ENCODE results near the gene LDLR.
"Not testable (repeated sequence)": the region's sequence is repeated elsewhere in the genome, so short reads cannot be mapped to it uniquely, and the experiment has no call there.

The LDLR gene

DNA sequence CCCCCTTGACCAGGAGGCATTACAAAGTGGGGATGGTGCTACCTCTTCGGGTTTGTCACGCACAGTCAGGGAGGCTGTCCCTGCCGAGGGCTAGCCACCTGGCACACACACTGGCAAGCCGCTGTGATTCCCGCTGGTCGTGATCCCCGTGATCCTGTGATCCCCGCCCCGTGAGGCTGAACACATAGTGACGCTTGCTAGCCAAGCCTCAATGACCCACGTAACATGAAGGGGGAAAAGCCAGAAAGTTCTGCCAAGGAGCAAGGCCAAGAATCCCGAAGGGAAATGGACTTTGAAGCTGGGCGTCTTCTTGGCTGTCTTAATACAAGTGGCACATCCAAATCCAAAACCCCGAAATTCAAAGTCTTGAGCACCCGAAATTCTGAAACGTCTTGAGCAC lies 13.7 kb downstream of the LDLR start:
- Mint-ChIP-seq H3K36me3 (no peaks in the 10 kb centered on the region), H3K27me3 (peaks cover 2% of the 10 kb centered on the region), H3K4me3 (no peak overlapping the region), H3K27ac (no peak overlapping the region), H3K9me3 (peaks cover 4% of the 10 kb centered on the region), H3K4me1 (no peaks in the 10 kb centered on the region)
- DNase-seq (ENCODE audit: low spot score in 2 of 2) (no peak), ATAC-seq (ENCODE audit: low read depth) (no peak)

DNA sequence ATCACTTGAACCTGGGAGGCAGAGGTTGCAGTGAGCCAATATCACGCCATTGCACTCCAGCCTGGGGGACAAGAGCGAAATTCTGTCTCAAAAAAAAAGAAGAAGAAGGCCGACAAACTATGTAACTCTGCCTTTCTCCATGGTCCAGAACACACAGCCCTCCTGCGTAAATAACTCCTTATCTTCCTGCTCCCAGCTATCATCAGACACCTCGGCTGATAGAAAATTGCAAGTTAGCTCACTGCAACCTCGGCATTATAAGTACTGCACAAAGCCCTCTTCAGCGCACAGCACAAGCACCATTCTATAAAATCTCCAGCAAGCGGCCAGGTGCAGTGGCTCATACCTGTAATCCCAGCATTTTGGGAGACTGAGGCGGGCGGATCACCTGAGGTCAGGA lies 14.4 kb downstream of the LDLR start:
- H3K9me3 Mint-ChIP-seq; DNase-seq (ENCODE audit: low spot score in 2 of 2); H3K27ac Mint-ChIP-seq; ATAC-seq (ENCODE audit: low read depth); H3K36me3 Mint-ChIP-seq; H3K4me3 Mint-ChIP-seq; H3K27me3 Mint-ChIP-seq; H3K4me1 Mint-ChIP-seq: not testable (repeated sequence)

DNA sequence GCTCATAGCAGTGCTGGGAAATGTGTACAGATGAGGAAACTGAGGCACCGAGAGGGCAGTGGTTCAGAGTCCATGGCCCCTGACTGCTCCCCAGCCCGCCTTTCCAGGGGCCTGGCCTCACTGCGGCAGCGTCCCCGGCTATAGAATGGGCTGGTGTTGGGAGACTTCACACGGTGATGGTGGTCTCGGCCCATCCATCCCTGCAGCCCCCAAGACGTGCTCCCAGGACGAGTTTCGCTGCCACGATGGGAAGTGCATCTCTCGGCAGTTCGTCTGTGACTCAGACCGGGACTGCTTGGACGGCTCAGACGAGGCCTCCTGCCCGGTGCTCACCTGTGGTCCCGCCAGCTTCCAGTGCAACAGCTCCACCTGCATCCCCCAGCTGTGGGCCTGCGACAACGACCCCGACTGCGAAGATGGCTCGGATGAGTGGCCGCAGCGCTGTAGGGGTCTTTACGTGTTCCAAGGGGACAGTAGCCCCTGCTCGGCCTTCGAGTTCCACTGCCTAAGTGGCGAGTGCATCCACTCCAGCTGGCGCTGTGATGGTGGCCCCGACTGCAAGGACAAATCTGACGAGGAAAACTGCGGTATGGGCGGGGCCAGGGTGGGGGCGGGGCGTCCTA lies 15.9 kb downstream of the LDLR start:
- peaks cover under 1% of the 10 kb centered on the region for H3K27me3 Mint-ChIP-seq
- H3K27ac Mint-ChIP-seq: no peak overlapping the region
- no peak overlapping the region for H3K4me3 Mint-ChIP-seq
- ATAC-seq (ENCODE audit: low read depth): no peak
- H3K4me1 Mint-ChIP-seq: no peaks in the 10 kb centered on the region
- DNase-seq (ENCODE audit: low spot score in 2 of 2): no peak
- peaks cover under 1% of the 10 kb centered on the region for H3K9me3 Mint-ChIP-seq
- no peaks in the 10 kb centered on the region for H3K36me3 Mint-ChIP-seq

DNA sequence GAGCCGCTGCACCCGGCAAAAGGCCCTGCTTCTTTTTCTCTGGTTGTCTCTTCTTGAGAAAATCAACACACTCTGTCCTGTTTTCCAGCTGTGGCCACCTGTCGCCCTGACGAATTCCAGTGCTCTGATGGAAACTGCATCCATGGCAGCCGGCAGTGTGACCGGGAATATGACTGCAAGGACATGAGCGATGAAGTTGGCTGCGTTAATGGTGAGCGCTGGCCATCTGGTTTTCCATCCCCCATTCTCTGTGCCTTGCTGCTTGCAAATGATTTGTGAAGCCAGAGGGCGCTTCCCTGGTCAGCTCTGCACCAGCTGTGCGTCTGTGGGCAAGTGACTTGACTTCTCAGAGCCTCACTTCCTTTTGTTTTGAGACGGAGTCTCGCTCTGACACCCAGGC lies 17.2 kb downstream of the LDLR start:
- no peaks in the 10 kb centered on the region for H3K36me3 Mint-ChIP-seq
- DNase-seq (ENCODE audit: low spot score in 2 of 2) (no peak), ATAC-seq (ENCODE audit: low read depth) (no peak)
- H3K27ac Mint-ChIP-seq: no peak overlapping the region
- no peaks in the 10 kb centered on the region for H3K4me1 Mint-ChIP-seq
- H3K4me3 Mint-ChIP-seq: no peak overlapping the region
- H3K9me3 Mint-ChIP-seq: no peaks in the 10 kb centered on the region
- H3K27me3 Mint-ChIP-seq: no peaks in the 10 kb centered on the region

DNA sequence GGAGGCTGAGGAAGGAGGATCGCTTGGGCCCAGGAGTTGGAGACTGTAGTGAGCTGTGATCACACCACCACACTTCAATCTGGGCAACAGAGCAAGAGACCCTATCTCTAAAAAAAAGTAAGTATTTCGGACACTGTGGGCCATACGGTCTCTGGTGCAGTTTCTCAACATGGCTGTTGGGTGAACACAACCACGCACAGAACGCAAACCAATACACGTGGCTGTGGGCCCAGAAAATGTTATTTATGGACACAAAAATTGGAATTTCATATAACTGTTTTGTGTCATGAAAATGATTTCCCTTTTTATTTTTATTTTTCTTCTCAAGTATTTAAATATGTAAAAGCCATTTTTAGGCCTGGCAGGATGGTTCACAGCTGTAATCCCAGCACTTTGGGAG lies 19.5 kb downstream of the LDLR start:
- no peak for ATAC-seq (ENCODE audit: low read depth)
- Mint-ChIP-seq H3K4me1 (no peaks in the 10 kb centered on the region), H3K36me3 (no peaks in the 10 kb centered on the region), H3K9me3 (no peaks in the 10 kb centered on the region), H3K27ac (no peak overlapping the region), H3K27me3 (no peaks in the 10 kb centered on the region), H3K4me3 (no peak overlapping the region)
- DNase-seq (ENCODE audit: low spot score in 2 of 2): no peak

DNA sequence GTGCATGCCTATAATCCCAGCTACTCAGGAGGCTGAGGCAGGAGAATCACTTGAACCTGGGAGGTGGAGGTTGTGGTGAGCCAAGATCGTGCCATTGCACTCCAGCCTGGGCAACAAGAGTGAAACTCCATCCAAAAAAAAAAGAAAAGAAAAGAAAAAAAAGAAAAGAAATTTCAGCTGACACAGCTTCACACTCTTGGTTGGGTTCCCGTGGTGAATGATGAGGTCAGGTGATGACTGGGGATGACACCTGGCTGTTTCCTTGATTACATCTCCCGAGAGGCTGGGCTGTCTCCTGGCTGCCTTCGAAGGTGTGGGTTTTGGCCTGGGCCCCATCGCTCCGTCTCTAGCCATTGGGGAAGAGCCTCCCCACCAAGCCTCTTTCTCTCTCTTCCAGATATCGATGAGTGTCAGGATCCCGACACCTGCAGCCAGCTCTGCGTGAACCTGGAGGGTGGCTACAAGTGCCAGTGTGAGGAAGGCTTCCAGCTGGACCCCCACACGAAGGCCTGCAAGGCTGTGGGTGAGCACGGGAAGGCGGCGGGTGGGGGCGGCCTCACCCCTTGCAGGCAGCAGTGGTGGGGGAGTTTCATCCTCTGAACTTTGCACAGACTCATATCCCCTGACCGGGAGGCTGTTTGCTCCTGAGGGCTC lies 22.0 kb downstream of the LDLR start:
- H3K4me1 Mint-ChIP-seq: no peaks in the 10 kb centered on the region
- H3K4me3 Mint-ChIP-seq: no peak overlapping the region
- ATAC-seq (ENCODE audit: low read depth) (no peak), DNase-seq (ENCODE audit: low spot score in 2 of 2) (no peak)
- H3K27me3 Mint-ChIP-seq: no peaks in the 10 kb centered on the region
- no peaks in the 10 kb centered on the region for H3K36me3 Mint-ChIP-seq
- H3K27ac Mint-ChIP-seq: no peak overlapping the region
- H3K9me3 Mint-ChIP-seq: no peaks in the 10 kb centered on the region

DNA sequence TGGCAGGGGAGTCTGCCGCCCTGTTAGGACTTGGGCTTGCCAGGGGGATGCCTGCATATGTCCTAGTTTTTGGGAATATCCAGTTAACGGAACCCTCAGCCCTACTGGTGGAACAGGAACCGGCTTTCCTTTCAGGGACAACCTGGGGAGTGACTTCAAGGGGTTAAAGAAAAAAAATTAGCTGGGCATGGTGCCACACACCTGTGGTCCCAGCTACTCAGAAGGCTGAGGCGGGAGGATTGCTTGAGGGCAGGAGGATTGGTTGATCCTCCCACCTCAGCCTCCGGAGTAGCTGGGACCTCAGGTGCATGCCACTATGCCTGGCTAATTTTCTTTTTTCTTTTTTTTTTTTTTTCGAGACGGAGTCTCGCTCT lies 22.5 kb downstream of the LDLR start:
- no peaks in the 10 kb centered on the region for H3K36me3 Mint-ChIP-seq
- DNase-seq (ENCODE audit: low spot score in 2 of 2): no peak
- no peak overlapping the region for H3K4me3 Mint-ChIP-seq
- H3K27ac Mint-ChIP-seq: no peak overlapping the region
- no peaks in the 10 kb centered on the region for H3K9me3 Mint-ChIP-seq
- no peaks in the 10 kb centered on the region for H3K4me1 Mint-ChIP-seq
- no peaks in the 10 kb centered on the region for H3K27me3 Mint-ChIP-seq
- no peak for ATAC-seq (ENCODE audit: low read depth)

DNA sequence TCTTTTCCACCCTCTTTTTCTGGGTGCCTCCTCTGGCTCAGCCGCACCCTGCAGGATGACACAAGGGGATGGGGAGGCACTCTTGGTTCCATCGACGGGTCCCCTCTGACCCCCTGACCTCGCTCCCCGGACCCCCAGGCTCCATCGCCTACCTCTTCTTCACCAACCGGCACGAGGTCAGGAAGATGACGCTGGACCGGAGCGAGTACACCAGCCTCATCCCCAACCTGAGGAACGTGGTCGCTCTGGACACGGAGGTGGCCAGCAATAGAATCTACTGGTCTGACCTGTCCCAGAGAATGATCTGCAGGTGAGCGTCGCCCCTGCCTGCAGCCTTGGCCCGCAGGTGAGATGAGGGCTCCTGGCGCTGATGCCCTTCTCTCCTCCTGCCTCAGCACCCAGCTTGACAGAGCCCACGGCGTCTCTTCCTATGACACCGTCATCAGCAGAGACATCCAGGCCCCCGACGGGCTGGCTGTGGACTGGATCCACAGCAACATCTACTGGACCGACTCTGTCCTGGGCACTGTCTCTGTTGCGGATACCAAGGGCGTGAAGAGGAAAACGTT lies 24.0 kb downstream of the LDLR start:
- H3K4me1 Mint-ChIP-seq: no peaks in the 10 kb centered on the region
- H3K27me3 Mint-ChIP-seq: no peaks in the 10 kb centered on the region
- DNase-seq (ENCODE audit: low spot score in 2 of 2) (no peak), ATAC-seq (ENCODE audit: low read depth) (no peak)
- H3K36me3 Mint-ChIP-seq: no peaks in the 10 kb centered on the region
- H3K27ac Mint-ChIP-seq: no peak overlapping the region
- H3K4me3 Mint-ChIP-seq: no peak overlapping the region
- no peaks in the 10 kb centered on the region for H3K9me3 Mint-ChIP-seq

DNA sequence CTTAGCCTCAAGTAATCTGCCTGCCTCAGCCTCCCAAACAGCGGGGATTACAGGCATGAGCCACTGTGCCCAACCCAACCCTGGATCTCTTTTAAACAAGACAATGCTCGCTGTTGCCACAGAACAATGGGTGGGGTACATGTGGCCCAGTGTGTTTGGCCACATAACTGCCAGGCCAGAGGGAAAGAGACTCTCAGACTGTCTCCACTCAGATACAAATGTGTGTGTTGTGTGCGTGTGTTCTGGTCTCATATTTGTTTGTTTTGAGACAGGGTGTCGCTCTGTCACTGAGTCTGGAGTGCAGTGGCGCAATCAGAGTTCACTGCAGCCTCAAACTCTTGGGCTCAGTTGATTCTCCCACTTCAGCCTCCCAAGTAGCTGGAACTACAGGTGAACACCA lies 25.8 kb downstream of the LDLR start:
- H3K9me3 Mint-ChIP-seq: no peaks in the 10 kb centered on the region
- H3K4me3 Mint-ChIP-seq: no peak overlapping the region
- H3K36me3 Mint-ChIP-seq: no peaks in the 10 kb centered on the region
- H3K27me3 Mint-ChIP-seq: no peaks in the 10 kb centered on the region
- no peak overlapping the region for H3K27ac Mint-ChIP-seq
- no peaks in the 10 kb centered on the region for H3K4me1 Mint-ChIP-seq
- no peak for DNase-seq (ENCODE audit: low spot score in 2 of 2)
- no peak for ATAC-seq (ENCODE audit: low read depth)

DNA sequence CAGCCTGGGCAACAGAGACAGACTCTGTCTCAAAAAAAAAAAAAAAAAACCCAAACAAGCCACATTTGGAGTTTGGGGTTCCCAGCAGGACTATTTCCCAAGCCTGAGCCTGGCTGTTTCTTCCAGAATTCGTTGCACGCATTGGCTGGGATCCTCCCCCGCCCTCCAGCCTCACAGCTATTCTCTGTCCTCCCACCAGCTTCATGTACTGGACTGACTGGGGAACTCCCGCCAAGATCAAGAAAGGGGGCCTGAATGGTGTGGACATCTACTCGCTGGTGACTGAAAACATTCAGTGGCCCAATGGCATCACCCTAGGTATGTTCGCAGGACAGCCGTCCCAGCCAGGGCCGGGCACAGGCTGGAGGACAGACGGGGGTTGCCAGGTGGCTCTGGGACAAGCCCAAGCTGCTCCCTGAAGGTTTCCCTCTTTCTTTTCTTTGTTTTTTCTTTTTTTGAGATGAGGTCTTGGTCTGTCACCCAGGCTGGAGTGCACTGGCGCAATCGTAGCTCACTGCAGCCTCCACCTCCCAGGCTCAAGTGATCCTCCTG lies 26.7 kb downstream of the LDLR start:
- Mint-ChIP-seq H3K4me3 (no peak overlapping the region), H3K27ac (no peak overlapping the region), H3K4me1 (no peaks in the 10 kb centered on the region), H3K9me3 (no peaks in the 10 kb centered on the region), H3K27me3 (no peaks in the 10 kb centered on the region), H3K36me3 (no peaks in the 10 kb centered on the region)
- DNase-seq (ENCODE audit: low spot score in 2 of 2) (no peak), ATAC-seq (ENCODE audit: low read depth) (no peak)

DNA sequence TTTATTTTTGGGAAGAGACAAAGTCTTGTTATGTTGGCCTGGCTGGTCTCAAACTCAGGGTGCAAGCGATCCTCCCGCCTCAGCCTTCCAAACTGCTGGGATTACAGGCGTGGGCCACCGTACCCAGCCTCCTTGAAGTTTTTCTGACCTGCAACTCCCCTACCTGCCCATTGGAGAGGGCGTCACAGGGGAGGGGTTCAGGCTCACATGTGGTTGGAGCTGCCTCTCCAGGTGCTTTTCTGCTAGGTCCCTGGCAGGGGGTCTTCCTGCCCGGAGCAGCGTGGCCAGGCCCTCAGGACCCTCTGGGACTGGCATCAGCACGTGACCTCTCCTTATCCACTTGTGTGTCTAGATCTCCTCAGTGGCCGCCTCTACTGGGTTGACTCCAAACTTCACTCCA lies 27.2 kb downstream of the LDLR start:
- Mint-ChIP-seq H3K36me3 (no peaks in the 10 kb centered on the region), H3K9me3 (no peaks in the 10 kb centered on the region), H3K4me1 (no peaks in the 10 kb centered on the region), H3K27ac (no peak overlapping the region), H3K4me3 (no peak overlapping the region), H3K27me3 (no peaks in the 10 kb centered on the region)
- no peak for ATAC-seq (ENCODE audit: low read depth)
- no peak for DNase-seq (ENCODE audit: low spot score in 2 of 2)

DNA sequence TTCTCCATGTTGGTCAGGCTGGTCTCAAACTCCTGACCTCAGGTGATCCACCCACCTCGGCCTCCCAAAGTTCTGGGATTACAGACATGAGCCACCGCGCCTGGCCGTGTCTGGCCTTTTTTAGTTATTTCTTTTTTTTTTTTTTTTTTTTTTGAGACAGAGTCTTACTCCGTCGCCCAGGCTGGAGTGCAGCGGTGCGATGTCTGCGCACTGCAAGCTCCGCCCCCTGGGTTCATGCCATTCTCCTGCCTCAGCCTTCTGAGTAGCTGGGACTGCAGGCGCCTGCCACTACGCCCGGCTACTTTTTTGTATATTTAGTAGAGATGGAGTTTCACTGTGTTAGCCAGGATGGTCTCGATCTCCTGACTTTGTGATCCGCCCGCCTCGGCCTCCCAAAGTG lies 32.7 kb downstream of the LDLR start:
- not testable (repeated sequence) for DNase-seq (ENCODE audit: low spot score in 2 of 2); H3K4me3 Mint-ChIP-seq; ATAC-seq (ENCODE audit: low read depth); H3K27me3 Mint-ChIP-seq; H3K9me3 Mint-ChIP-seq; H3K4me1 Mint-ChIP-seq; H3K27ac Mint-ChIP-seq; H3K36me3 Mint-ChIP-seq

DNA sequence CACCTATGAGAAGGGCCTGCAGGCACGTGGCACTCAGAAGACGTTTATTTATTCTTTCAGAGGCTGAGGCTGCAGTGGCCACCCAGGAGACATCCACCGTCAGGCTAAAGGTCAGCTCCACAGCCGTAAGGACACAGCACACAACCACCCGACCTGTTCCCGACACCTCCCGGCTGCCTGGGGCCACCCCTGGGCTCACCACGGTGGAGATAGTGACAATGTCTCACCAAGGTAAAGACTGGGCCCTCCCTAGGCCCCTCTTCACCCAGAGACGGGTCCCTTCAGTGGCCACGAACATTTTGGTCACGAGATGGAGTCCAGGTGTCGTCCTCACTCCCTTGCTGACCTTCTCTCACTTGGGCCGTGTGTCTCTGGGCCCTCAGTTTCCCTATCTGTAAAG lies 33.9 kb downstream of the LDLR start:
- H3K27ac Mint-ChIP-seq: no peak overlapping the region
- H3K4me3 Mint-ChIP-seq: no peak overlapping the region
- ATAC-seq (ENCODE audit: low read depth): no peak
- DNase-seq (ENCODE audit: low spot score in 2 of 2): no peak
- peaks cover 1% of the 10 kb centered on the region for H3K27me3 Mint-ChIP-seq
- no peaks in the 10 kb centered on the region for H3K36me3 Mint-ChIP-seq
- H3K9me3 Mint-ChIP-seq: no peaks in the 10 kb centered on the region
- no peaks in the 10 kb centered on the region for H3K4me1 Mint-ChIP-seq

DNA sequence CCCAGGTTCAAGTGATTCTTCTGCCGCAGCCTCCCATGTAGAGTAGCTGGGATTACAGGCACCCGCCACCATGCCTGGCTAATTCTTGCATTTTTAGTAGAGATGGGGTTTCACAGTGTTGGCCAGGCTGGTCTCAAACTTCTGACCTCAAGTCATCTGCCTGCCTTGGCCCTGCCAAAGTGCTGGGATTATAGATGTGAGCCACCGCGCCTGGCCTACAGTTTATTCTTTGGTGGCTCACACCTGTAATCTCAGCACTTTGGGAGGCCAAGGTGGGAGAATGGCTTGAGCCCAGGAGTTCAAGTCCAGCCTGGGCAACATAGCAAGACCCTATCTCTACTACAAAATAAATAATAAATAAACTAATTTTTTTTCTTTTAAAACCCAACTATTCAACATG lies 34.9 kb downstream of the LDLR start:
- H3K27ac Mint-ChIP-seq; H3K36me3 Mint-ChIP-seq; DNase-seq (ENCODE audit: low spot score in 2 of 2); ATAC-seq (ENCODE audit: low read depth); H3K4me1 Mint-ChIP-seq; H3K4me3 Mint-ChIP-seq; H3K9me3 Mint-ChIP-seq; H3K27me3 Mint-ChIP-seq: not testable (repeated sequence)

Measured in memory B cell (primary cell).